GM19395 (cell line): Measurements from ENCODE around the gene ZCCHC8.
"Not testable (repeated sequence)": the region's sequence is repeated elsewhere in the genome, so short reads cannot be mapped to it uniquely, and the experiment has no call there.

Experiments
- ATAC-seq: cut with Tn5 transposase; IDR thresholded peaks from one replicate; pipeline ENCODE4 v1.9.1; 2021; ENCODE audit warnings: mild to moderate bottlenecking, moderate library complexity; ENCODE audit not compliant: unreplicated experiment

The ZCCHC8 gene

DNA sequence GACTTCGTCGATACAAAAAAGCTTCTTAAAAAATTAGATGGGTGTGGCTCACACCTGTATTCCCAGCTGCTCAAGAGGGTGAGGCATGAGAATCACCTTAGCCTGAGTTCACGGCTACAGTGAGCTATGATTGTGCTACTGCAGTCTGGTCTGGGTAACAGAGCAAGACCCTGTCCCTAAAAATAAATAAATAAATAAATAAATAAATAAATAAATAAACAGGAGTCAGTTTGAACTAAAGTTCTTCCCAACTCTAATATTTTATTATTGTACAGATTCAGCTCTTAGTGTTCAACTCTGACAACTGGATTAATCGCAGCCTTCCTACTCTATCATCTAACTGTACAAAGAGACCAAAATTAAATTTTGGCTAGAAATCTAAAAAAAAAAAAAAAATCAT, 65.5 kb downstream of the ZCCHC8 start:
- ATAC-seq, result no peak

DNA sequence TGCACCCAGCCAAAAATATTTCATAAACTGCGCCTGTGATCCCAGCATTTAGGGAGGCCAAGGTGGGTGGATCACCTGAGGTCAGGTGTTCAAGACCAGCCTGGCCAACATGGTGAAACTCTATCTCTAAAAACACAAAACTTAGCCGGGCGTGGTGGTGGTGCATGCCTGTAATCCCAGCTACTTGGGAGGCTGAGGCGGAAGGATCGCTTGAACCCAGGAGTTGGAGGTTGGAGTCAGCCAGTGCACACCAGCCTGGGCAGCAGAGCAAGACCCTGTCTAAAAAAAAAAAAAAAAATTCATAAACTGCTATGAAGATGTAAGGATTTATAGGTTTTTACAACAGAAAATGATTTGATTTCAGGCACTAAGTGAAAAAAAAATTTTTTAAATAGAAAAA, 71.7 kb downstream of the ZCCHC8 start:
- not testable (repeated sequence) for ATAC-seq

DNA sequence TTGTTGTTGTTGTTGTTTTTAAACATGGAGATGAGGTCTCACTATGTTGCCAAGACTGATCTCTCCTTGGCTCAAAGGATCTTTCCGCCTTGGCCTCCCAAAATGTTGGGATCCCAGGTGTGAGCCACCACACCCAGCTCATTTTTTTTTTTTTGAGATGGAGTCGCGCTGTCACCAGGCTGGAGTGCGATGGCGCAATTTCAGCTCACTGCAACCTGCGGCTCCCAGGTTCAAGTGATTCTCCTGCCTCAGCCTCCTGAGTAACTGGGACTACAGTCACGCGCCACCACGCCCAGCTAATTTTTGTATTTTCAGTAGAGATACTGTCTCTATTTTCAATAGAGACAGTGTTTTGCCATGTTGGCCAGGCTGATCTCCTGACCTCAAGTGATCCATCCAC, 73.3 kb downstream of the ZCCHC8 start:
- no peak for ATAC-seq

DNA sequence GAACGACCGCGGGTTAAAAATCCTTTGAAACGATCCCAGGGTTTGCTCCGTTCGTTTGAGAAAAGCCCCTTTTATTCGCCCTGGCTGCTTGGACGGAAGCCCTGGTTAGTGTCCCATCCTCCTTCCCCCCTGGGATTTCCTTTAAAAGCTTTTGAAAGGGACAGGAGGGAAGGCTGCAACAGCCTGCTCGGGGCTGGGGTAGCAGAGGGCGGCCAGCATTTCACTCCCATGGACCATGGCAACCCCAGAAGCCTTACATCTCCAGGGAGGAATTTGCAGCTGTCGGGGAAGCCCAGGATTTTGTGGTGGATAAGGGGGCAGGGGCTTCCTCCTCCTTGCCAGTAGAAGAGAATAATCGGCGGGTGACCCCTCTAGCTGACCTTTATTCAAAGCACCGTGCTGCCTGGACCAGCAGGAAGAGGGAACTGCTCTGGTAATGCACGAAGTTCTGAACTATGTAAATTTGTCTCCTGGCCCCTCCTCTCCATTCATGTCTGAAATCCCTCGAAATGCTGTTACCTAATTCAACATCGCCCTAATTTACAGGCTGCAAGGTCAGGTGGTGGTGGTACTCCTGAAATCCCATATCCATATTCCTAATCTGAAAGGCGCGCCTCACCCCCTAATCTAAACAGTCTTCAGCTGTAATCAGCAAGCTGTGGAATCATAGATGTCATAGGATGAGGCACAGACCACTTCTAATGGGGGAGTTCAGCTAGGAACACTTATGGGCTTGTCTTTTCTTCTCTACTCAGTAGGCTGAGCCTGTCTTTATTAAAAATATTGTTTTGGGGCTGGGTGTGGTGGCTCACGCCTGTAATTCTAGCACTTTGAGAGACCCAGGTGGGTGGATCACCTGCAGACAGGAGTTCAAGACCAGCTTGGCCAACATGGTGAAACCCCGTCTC, 77.2 kb downstream of the ZCCHC8 start:
- ATAC-seq, result no peak

DNA sequence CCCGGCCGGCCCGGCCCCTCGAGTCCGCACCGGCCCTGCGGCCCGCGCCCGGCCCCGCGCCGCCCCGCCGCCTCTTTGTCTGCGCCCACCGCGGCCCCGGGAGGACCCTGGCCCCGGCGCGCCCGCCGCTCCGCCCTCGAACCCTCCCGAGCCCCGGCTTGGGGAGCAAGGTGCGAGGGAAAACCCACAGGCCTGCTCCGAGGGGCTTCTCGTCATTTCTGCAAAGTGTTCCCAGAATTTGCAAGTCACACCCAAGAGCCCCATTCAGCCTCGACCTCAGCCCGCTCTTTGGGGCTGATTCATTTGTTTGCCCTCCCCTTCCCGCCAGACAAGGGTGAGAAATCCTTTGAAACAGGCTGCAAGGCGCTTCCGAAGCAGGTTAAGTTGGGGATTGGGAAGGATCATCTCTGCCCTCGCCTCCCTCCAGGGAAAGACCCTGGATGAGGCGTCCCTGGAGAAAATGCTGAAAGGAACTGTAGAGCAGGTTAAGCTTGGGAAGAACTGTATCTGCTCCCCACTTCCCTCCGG, 77.9 kb downstream of the ZCCHC8 start:
- ATAC-seq, result no peak

DNA sequence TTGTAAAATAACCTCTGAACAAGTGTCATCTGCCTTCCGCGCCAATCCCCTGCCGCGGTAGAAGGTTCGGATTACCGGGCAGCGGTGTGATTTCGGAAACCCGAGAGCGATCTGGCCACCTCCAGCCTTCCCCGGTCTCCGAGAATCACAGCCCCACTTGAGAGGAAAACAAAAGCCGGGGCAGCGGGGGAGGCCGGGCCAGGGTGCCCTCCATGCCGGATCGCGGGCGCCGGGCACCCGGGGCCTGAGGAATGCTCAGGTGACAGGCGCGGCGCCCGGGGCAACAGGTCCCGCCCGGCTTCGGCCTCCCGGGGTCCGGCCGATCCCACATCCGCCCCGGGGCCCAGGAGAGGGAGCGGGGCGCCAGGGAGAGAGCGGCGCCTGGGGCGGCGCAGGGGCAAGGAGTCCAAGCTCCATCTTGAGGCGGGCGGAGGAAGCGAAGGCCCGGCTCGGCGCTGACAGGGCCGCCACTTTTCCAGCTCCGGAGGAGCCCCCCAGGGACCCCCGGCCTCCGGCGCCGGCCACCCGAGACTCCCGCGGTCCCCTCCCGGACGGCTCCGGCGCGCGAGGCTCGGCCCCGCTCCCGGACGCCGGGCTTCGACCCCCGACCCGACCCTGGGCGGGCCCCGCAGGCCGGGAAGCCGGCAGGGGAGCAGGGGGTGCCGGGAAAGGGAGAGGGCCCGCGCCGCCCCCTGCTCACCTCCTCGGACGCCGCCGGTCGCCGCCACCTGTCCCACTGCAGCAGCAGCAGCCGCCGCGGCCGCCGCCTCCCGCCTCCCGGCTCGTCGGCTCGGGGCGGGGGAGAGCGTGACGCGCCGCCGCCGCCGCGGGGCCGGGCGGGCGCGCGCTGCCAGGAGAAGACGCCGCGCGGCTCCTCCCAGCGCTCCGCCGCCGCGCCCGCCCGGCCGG, 78.7 kb downstream of the ZCCHC8 start, which contains the start of gene CLIP1:
TSS of gene CLIP1 (minus strand) at position 849 of the 909 bp plus-strand sequence. CDS start 42,217 bp downstream, outside the sequence.
- peak; percentile 66 for ATAC-seq
